IPS-20b (cell line): ENCODE data around the gene ARHGEF17.

ENCODE experiments used
- H3K27ac ChIP-seq: one replicate; pipeline ENCODE4 v1.5.1; 2013; ENCODE audit warnings: low read length
- H3K27me3 ChIP-seq: 2 replicates; pipeline ENCODE4 v1.6.1; 2013; ENCODE audit warnings: mild to moderate bottlenecking, low read length, inconsistent platforms; ENCODE audit not compliant: insufficient read depth
- H3K36me3 ChIP-seq: 2 replicates; pipeline ENCODE4 v1.6.1; 2013; ENCODE audit warnings: low read depth, mild to moderate bottlenecking, inconsistent platforms, low read length, moderate library complexity; ENCODE audit not compliant: insufficient read depth
- H3K4me1 ChIP-seq: 2 replicates; pipeline ENCODE4 v1.6.1; 2013; ENCODE audit warnings: mild to moderate bottlenecking, control low read depth, inconsistent platforms, low read length, moderate library complexity; ENCODE audit not compliant: insufficient read depth
- H3K4me3 ChIP-seq: 2 replicates; pipeline ENCODE4 v1.5.1; 2013; ENCODE audit warnings: mild to moderate bottlenecking, low read length, inconsistent platforms
- H3K9ac ChIP-seq: 2 replicates; pipeline ENCODE4 v1.6.1; 2013; ENCODE audit warnings: low read depth, mild to moderate bottlenecking, inconsistent platforms, low read length, moderate library complexity
- H3K9me3 ChIP-seq: 2 replicates; pipeline ENCODE4 v1.6.1; 2013; ENCODE audit warnings: mild to moderate bottlenecking, low read depth, low read length, inconsistent platforms; ENCODE audit not compliant: insufficient read depth

ARHGEF17 gene

DNA sequence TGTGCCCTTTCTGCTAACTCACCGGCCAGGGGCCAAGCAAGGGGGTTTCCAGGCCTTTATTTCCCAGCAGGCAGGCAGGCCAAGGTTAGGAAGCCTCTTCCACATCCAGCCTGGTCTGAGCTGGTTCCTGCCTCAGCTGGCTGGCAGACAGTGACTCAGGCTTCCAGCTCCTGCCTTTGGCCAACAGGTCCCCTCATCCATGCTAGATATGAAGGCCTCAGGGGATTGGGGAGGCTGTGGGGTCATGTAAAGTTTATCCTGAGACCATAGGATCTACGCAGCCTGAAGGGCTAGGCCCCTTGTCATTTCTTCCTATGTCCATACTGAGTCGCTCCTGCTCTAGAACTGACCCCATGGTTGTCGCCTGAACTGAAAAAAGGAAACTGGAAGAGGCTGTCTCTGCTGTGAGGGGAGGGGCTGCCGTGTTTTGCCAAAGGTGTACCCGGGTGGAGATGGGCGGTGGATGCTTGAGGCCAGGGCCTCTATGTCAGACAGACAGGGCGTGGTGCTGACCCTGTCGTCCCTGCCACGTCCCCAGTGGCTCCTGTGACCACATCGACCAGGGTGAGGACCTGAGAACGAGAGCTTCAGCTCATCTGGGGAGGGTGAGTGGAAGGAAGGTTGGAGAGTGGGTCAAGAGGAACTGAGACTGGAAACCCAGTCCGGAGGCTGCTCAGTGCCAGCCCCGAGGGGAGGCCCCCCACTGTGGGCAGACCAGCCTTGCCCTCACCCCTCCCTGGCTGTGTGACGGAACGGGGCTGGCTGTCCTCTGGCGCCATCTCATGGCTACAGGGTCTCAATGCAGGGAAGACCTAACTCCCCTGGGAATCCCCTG lies 19.0 kb upstream of the ARHGEF17 start:
- no peaks in the 10 kb centered on the region for H3K36me3 ChIP-seq
- H3K4me3 ChIP-seq = 0 out of 2 replicates have a peak overlapping the region, but pooled peaks have one; percentile 7
- H3K27ac ChIP-seq = no peak overlapping the region
- no peak overlapping the region for H3K9ac ChIP-seq
- no peaks in the 10 kb centered on the region for H3K9me3 ChIP-seq
- H3K4me1 ChIP-seq = no peaks in the 10 kb centered on the region; the same call in 1 of the 2 replicates
- peaks cover 18% of the 10 kb centered on the region for H3K27me3 ChIP-seq

DNA sequence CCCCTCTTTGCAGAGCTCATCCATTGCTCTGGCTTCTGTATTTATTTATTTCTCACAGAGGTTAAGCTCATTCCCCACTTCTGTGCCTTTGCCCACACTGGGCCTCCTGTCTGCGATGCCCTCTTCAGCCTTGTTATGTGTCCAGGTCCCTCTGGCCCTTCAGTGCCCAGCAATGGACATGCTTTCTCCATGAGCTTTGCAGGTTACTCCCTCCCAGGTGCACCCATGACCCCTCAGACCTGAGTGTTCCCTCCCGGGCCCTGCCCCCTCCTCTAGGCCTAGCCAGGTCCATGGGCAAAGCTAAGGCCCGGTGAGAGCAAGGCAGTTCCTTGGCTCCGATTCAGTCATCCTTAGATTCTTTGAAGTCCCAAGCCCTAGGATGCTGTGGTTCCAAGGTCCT lies 17.5 kb upstream of the ARHGEF17 start:
- H3K27ac ChIP-seq = no peak overlapping the region
- no peak overlapping the region for H3K4me3 ChIP-seq
- H3K4me1 ChIP-seq = no peaks in the 10 kb centered on the region; the same call in 1 of the 2 replicates
- H3K9me3 ChIP-seq = no peaks in the 10 kb centered on the region
- H3K27me3 ChIP-seq = peaks cover 30% of the 10 kb centered on the region
- no peak overlapping the region for H3K9ac ChIP-seq
- no peaks in the 10 kb centered on the region for H3K36me3 ChIP-seq

GRCh38 chr11:73291196-73291595 lies 16.9 kb upstream of the ARHGEF17 start:
- no peaks in the 10 kb centered on the region for H3K36me3 ChIP-seq
- H3K9ac ChIP-seq = no peak overlapping the region
- H3K4me1 ChIP-seq = no peaks in the 10 kb centered on the region; the same call in 1 of the 2 replicates
- H3K27me3 ChIP-seq = peaks cover 30% of the 10 kb centered on the region
- no peaks in the 10 kb centered on the region for H3K9me3 ChIP-seq
- H3K27ac ChIP-seq = no peak overlapping the region
- no peak overlapping the region for H3K4me3 ChIP-seq

DNA sequence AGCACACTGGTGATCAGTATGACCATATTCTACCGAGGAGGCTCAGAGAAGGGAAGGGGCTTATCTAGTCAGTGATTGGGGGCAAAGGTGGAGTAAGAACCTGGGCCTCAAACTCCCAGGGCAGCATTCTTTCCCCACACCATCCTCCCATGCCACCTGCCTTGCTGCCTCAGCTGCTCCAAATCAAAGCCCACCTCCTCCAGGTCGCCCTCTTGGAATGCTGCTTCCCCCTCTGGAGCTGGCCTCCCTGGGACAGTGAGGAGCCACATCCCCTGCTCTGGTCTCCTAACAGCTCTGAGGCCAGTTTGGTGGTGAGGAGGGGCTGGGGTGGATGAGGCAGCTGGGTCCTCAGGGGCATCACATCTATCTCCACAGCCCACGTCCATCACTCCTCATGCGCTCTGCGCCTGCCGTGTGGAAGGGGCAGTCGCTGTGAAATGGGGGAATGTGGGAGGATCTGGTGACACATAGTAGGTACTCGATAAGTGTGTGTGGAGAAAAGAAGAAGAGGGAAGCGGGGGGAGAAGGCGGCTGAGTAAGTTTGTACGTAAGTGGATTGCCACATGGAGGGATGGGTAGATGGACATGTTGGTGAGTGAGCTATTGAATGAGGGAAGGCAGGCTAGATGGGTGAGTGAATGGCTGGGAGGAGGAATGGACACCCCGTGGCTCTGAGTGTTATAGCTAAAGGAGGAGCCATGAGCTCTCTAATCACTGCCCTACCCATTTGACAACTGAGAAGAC lies 16.1 kb upstream of the ARHGEF17 start:
- no peak overlapping the region for H3K9ac ChIP-seq
- no peaks in the 10 kb centered on the region for H3K9me3 ChIP-seq
- H3K27ac ChIP-seq = no peak overlapping the region
- peaks cover 30% of the 10 kb centered on the region for H3K27me3 ChIP-seq
- H3K4me3 ChIP-seq = no peak overlapping the region
- no peaks in the 10 kb centered on the region; the same call in 1 of the 2 replicates for H3K4me1 ChIP-seq
- no peaks in the 10 kb centered on the region for H3K36me3 ChIP-seq

DNA sequence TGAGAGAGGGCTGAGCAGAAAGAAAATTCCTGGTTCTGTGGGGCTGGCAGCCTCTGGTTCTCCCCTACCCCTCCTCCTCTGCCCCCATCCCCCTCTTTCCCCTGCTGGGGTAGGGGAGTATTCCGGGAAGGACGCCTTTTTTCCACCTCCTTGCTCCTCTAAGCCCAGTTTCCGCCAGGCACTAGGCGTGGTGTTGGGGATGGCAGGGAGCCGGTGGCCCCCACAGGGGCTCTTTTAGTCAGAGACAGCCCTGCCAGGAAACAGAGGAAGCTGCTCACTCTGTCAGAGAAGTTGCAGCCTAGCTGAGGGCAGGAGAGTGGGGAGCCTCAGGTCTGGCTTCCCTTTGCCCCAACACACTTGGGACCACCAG lies 15.6 kb upstream of the ARHGEF17 start:
- no peak overlapping the region for H3K9ac ChIP-seq
- H3K36me3 ChIP-seq = no peaks in the 10 kb centered on the region
- no peak overlapping the region for H3K4me3 ChIP-seq
- H3K9me3 ChIP-seq = no peaks in the 10 kb centered on the region
- H3K4me1 ChIP-seq = no peaks in the 10 kb centered on the region; the same call in 1 of the 2 replicates
- H3K27me3 ChIP-seq = peaks cover 30% of the 10 kb centered on the region
- H3K27ac ChIP-seq = no peak overlapping the region

DNA sequence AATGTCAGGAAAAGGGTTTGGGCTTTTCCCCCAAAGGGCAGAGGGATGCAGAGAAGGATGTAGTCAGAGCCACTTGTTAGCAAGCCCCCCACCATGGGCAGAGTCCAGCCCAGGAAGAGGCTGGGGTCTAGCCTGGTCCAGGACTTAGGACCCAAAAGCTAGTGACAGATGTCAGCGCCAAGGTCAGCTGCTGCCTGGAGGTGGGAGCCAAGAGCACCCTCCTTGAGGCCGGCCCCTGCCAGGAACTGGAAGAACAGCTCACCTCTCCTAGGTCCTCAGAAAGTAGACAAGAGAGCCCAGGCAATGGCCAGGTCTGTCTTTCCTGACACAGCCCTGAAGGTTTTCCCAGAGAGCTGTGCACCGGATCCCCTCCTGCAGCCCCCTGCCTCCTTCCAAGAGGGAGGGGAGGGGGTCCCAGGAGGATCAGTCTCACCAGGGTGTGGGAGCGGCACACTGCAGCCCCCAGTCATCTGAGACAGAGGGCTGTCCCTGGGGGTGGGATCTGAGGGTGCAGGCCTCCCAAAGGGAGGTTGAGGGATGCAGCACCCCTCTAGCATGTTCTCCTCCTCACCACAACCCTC lies 14.6 kb upstream of the ARHGEF17 start:
- no peaks in the 10 kb centered on the region for H3K9me3 ChIP-seq
- no peaks in the 10 kb centered on the region for H3K36me3 ChIP-seq
- no peak overlapping the region for H3K9ac ChIP-seq
- H3K27ac ChIP-seq = no peak overlapping the region
- H3K27me3 ChIP-seq = peaks cover 30% of the 10 kb centered on the region
- H3K4me1 ChIP-seq = no peaks in the 10 kb centered on the region; the same call in 1 of the 2 replicates
- no peak overlapping the region for H3K4me3 ChIP-seq

DNA sequence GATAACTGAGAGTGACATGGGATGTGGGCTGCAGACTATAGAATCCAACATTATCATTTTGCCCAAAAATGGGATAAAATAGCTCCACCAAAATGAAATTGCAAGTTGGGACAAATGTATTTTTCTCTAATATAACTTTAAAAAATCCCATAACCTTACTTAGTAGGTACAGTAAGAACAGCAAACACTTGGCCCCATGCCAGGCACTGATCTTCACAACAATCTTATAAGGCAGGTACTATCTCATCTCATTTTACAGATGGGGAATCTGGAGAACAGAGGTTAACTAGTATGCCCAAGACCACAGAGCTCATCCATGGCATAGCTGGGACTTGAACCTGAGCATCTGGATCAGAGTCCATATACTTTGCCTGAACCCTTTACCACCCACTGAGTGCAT lies 13.5 kb upstream of the ARHGEF17 start:
- Histone ChIP-seq H3K9me3 (no peaks in the 10 kb centered on the region), H3K4me3 (no peak overlapping the region), H3K36me3 (no peaks in the 10 kb centered on the region), H3K27me3 (peaks cover 30% of the 10 kb centered on the region), H3K4me1 (no peaks in the 10 kb centered on the region), H3K27ac (no peak overlapping the region), H3K9ac (no peak overlapping the region)

DNA sequence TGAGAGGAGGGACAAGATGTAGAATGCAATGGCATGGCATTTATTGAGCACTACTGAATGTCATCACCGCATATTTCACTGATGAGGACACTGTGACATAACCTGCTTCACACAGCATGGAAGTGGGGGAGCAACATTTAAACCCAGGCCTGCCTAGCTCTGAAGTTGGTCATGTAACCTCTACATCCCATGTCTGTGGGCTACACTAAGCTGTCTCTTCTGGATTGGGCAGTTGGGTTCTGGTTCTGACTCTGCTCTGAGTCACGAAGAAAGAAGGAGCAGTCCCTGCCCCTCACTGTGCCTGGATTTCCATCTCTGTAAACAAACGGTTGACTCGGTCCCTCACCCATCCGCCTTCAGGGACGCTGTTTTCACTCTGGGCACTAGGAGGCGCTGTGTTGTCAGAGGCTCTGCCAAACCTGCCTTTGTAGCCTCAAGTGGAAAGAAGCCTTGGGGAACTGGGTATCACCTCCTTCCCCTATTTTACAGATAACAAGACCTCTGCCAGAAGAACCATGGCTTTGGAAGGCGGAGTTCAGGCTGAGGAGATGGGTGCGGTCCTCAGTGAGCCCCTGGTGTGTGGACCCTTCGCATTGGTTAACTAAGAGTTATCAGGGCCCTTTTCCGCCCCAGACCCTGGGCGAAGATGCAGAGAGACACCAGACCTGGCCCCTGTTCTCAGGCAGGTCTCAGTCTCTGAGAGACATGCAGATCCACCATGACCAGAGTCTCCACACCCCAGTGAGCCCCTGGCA lies 12.7 kb upstream of the ARHGEF17 start:
- H3K9me3 ChIP-seq = no peaks in the 10 kb centered on the region
- H3K27ac ChIP-seq = no peak overlapping the region
- H3K27me3 ChIP-seq = peaks cover 30% of the 10 kb centered on the region
- no peaks in the 10 kb centered on the region for H3K36me3 ChIP-seq
- H3K9ac ChIP-seq = no peak overlapping the region
- no peak overlapping the region for H3K4me3 ChIP-seq
- H3K4me1 ChIP-seq = no peaks in the 10 kb centered on the region

- Histone ChIP-seq H3K9me3 (no peaks in the 10 kb centered on the region), H3K9ac (no peak overlapping the region), H3K36me3 (no peaks in the 10 kb centered on the region), H3K4me3 (no peak overlapping the region), H3K27me3 (peaks cover 30% of the 10 kb centered on the region), H3K27ac (no peak overlapping the region), H3K4me1 (no peaks in the 10 kb centered on the region)
Measured at GRCh38 chr11:73295996-73296318, 12.1 kb upstream of the ARHGEF17 start.

DNA sequence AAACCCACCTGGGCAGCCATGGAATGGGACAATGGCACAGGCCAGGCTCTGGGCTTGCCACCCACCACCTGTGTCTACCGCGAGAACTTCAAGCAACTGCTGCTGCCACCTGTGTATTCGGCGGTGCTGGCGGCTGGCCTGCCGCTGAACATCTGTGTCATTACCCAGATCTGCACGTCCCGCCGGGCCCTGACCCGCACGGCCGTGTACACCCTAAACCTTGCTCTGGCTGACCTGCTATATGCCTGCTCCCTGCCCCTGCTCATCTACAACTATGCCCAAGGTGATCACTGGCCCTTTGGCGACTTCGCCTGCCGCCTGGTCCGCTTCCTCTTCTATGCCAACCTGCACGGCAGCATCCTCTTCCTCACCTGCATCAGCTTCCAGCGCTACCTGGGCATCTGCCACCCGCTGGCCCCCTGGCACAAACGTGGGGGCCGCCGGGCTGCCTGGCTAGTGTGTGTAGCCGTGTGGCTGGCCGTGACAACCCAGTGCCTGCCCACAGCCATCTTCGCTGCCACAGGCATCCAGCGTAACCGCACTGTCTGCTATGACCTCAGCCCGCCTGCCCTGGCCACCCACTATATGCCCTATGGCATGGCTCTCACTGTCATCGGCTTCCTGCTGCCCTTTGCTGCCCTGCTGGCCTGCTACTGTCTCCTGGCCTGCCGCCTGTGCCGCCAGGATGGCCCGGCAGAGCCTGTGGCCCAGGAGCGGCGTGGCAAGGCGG lies 11.4 kb upstream of the ARHGEF17 start:
- no peaks in the 10 kb centered on the region for H3K9me3 ChIP-seq
- H3K27me3 ChIP-seq = peaks cover 30% of the 10 kb centered on the region
- H3K36me3 ChIP-seq = no peaks in the 10 kb centered on the region
- H3K4me3 ChIP-seq = no peak overlapping the region
- no peaks in the 10 kb centered on the region for H3K4me1 ChIP-seq
- H3K27ac ChIP-seq = no peak overlapping the region
- H3K9ac ChIP-seq = no peak overlapping the region

DNA sequence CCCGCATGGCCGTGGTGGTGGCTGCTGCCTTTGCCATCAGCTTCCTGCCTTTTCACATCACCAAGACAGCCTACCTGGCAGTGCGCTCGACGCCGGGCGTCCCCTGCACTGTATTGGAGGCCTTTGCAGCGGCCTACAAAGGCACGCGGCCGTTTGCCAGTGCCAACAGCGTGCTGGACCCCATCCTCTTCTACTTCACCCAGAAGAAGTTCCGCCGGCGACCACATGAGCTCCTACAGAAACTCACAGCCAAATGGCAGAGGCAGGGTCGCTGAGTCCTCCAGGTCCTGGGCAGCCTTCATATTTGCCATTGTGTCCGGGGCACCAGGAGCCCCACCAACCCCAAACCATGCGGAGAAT lies 10.9 kb upstream of the ARHGEF17 start:
- Histone ChIP-seq H3K9me3 (no peaks in the 10 kb centered on the region), H3K9ac (no peak overlapping the region), H3K4me3 (no peak overlapping the region), H3K36me3 (no peaks in the 10 kb centered on the region), H3K27ac (no peak overlapping the region), H3K4me1 (no peaks in the 10 kb centered on the region), H3K27me3 (peaks cover 26% of the 10 kb centered on the region)
